NCI-H146 treated with DMSO at 0.1 percent for 48 hours (cell line): ENCODE data around the gene DAAM2.

Experiments
- DNase-seq: peaks from one replicate; lab custom pipeline; 2025; ENCODE audit not compliant: unreplicated experiment; lab: John Stamatoyannopoulos, UW

Gene DAAM2

DNA sequence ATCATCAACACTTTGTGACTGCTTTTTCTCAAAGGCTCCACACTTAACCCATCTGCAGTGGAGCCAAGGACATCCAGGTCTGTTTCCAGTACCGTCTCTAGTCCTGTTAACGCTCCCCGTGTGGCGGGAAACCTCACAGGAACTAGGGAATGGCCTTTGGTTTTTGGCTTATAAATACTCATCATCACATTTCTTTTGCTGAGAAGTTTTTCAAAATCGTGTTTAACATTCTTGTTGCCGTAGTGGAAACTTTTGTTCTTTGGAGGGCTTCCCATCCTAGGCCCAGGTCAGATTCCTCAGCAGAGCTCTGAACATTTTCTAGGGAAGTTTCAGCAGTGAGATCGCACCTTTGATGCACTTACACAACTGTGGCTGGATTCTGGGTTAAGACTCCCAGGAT is 24.6 kb downstream of the DAAM2 start:
- DNase-seq: no peak

GRCh38 chr6:39818695-39819094 is 26.5 kb downstream of the DAAM2 start:
- DNase-seq: no peak

- no peak for DNase-seq
These were observed 27.1 kb downstream of the DAAM2 start for GRCh38 chr6:39819228-39819627.

GRCh38 chr6:39819676-39820075 is 27.5 kb downstream of the DAAM2 start:
- no peak for DNase-seq

DNA sequence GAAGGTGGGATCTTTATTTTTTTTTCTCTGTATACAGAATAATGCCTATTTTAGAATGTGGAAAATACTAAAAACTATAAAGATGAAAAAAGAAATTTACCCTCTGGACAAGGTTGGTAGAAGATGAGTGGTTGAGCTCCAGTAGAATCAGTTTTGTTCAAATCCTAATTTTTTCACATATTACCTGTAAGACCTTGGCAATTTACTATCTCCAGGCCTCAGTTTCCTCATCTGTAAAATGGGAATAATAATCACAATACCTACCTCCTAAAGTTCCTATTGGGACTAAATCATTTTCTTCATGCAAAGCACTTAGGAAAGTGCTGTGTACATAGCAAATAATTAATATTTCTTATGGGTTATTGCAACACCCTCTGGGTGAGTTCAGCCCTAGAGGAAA is 28.4 kb downstream of the DAAM2 start:
- no peak for DNase-seq

- DNase-seq: no peak
These were observed 29.0 kb downstream of the DAAM2 start for GRCh38 chr6:39821046-39821740.

DNA sequence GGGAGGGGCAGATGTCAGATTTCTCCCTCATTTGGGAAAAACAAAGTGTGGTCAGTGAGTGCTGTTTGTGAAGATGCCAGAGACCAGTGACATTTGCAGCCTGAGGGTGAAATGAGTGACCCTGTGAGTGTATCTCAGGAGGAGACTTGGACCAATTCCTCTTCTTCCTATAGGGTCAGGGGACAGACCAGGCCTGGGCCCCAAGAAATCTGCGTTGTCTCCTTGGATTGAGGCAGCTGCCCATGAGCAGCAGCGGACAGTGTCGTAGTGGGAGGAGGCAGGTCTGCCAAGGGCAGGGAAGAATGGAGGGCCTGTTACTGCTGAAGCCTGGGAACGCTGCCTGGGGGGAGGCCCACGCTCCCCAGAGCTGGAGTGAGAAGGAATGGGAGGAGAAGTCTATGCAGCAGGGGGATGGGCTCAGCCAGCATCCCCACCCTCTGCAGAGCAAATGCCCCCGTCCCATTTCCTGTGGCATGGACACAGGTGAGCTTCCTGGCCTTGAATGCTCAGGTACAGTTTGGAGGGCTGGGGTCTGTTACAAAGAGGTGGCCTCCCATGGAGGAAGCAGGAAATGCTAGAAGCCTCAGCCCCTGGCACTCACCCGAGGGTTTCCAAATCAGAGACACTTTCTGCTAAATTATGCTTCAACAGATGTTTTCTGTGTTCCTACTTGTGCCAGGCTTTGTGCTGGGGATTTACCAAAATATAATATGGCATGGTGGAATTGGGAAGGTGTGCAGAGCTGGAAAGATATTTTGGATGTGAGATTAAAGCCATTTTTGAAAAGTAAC is 29.8 kb downstream of the DAAM2 start:
- DNase-seq: no peak

- no peak for DNase-seq
These were observed 31.0 kb downstream of the DAAM2 start for GRCh38 chr6:39822846-39823815.

GRCh38 chr6:39824030-39824926 is 32.1 kb downstream of the DAAM2 start:
- peak; percentile 20 for DNase-seq

DNA sequence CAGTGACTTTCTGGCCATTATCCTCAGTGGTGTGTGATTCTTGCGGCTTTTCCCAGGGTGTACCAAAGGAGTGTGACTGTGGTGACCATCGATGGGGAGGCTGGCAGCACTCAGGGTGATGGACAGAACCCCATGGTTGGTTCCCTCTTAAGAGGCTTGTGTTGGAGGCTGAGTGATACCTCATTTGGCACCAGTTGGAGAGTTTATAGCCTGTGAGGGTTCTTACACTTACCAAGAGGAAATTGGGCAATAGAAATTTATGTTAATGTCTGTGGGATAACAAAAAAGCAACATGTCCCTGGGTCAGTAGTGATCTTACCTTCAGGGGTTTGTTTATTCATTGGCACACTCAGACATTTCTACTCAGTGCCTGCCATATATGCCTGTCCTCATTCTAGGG is 37.2 kb downstream of the DAAM2 start:
- DNase-seq: no peak

DNA sequence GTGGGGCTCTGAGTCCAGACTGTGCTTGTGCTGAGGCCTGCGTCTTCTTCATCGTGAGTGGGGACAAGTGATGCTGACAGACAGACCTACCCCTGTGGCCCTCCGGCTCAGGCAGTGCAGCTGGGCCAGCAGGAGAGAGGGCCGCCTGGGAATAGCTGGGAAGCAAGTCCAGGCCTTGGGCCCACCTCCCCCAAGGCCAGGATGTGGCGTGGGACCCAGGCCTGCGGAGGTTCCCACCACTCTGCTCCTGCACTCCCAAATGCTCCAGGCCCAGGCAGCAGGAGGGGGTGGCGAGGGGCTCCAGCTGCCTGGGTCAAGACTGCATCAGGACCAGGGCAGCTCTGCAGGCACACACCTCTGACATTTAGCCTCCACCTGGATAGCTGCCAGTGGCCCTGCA is 38.3 kb downstream of the DAAM2 start:
- DNase-seq: no peak

GRCh38 chr6:39831701-39832100 is 39.5 kb downstream of the DAAM2 start:
- DNase-seq: no peak

GRCh38 chr6:39834278-39834677 is 42.1 kb downstream of the DAAM2 start:
- DNase-seq: no peak

- no peak for DNase-seq
These were observed 42.7 kb downstream of the DAAM2 start for GRCh38 chr6:39834866-39835265.

DNA sequence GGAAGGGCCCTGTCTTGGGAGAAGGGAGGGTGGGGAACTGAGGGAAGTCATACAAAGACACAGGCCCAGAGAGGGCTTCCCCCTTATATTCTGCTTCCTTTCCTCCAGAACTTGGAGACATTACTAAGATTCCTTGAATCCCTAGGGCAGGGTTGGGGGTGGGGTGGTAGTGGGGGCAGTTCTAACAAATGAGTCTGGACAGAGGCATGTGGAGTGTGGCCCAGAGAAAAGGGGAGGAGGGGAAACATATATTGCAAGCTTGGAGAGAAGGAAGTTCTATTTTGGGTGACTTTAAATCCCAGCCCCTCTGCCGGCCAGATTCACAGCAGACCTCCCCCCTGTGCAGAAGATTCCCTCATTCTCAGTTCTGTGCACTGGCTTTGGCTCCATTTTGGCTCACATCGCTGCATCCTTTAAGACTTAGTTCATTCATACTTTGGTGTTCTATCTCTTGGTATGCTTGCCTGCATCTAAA is 43.7 kb downstream of the DAAM2 start:
- no peak for DNase-seq

DNA sequence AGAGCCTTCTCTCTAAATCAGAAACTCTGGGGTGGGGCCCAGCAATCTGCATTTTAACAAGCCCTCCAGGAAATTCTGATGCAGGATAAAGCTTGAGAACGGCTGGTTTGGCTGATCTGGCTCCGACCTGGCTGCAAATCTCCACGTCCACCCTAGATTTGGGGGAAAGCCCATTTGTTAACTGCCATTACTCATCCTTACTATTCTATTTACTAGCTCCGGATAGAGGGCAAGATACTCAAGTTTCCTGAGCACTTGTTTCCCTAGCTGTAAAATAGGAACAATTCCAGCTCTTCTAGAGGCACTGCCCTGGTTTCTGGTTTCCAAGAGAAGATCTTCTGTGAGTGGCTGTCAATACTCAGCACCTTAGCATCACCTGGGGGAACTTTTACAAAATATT is 44.4 kb downstream of the DAAM2 start:
- DNase-seq: no peak

DNA sequence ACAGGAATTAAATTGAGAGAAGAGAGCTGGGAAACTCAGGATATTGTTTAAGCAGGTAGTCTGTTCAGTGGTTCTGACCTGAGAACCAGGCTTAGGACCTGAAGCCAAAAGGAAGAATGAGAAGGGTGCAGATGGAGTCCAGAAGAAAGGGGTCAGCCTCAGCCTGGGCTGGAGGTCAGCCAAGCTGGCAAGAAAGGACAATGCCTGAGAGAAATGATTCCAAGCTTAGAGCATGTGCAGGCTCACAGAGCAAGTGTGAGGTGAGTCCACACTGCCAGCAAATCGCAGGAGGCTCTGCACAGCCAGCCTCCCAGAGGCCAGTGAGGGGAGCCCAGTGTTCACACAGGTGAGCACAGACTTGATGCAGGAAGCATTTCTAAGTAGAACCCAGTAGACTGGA is 47.3 kb downstream of the DAAM2 start:
- DNase-seq: no peak

GRCh38 chr6:39840781-39841180 is 48.6 kb downstream of the DAAM2 start:
- no peak for DNase-seq

DNA sequence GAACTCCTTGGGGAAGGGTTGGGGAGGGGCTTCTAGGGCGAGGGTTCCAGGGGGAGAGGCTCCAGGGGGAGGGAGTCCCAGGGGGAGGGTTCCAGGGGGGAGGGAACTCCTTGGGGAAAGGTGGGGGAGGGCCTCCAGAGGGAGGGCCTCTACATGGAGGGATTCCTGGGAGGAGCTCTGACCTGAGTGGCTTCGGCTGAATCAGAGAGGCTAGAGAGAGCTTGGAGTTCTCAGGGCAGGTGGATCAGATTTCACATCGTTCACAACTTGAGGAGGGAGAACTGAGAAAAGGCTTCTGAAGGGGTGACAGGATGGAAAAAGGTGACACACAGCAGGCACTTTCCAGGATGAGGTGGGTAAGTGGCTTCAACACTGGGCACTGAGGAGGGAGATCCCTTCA is 49.1 kb downstream of the DAAM2 start:
- no peak for DNase-seq

DNA sequence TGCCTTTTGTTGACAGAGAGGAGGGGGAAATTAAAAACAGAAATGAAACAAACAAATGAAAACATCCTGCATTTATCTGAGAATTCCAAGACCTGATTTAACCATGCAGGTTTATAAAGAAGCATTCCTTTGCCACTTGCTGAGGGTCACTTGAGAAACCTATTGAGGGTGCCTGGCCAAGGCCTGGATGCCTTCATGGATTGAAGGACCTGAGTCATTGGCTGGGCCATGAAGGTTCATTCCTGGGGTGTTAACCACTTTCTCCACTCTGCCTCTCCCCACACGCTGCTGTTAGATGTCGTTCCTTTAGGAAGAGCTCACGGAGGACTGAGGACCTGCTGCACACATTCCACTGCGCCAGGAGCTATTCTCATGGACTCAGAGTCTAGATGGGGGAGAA is 49.7 kb downstream of the DAAM2 start:
- DNase-seq: no peak
